DOHH2 (cell line): ENCODE measurements around the gene OR8G5.

Source experiments
- H3F3A ChIP-seq: fragments of 200-600 bp; sonication (generic), shearing (Covaris generic); 2 replicates; pipeline ENCODE4 v1.6.0; 2016; ENCODE audit warnings: antibody characterized with exemption, mild to moderate bottlenecking; ENCODE audit not compliant: control insufficient read depth, insufficient read depth
- H3K27ac ChIP-seq: fragments of 200-600 bp; sonication (generic); 2 replicates; pipeline ENCODE4 v1.5.1; 2014; ENCODE audit warnings: low read depth, mild to moderate bottlenecking, low read length, moderate library complexity
- H3K27me3 ChIP-seq: fragments of 200-600 bp; sonication (generic); 2 replicates; pipeline ENCODE4 v1.6.1; 2014; ENCODE audit warnings: mild to moderate bottlenecking, low read length, mixed read lengths; ENCODE audit not compliant: control insufficient read depth
- H3K36me3 ChIP-seq: fragments of 200-600 bp; sonication (generic); 2 replicates; pipeline ENCODE4 v1.6.1; 2014; ENCODE audit warnings: mild to moderate bottlenecking, low read length, moderate library complexity, mixed read lengths; ENCODE audit not compliant: control insufficient read depth
- H3K4me1 ChIP-seq: fragments of 200-600 bp; sonication (generic); 2 replicates; pipeline ENCODE4 v1.6.1; 2014; ENCODE audit warnings: mild to moderate bottlenecking, low read length, mixed read lengths; ENCODE audit not compliant: control insufficient read depth
- H3K4me2 ChIP-seq: fragments of 200-600 bp; sonication (generic); 2 replicates; pipeline ENCODE4 v1.6.0; 2014; ENCODE audit warnings: mild to moderate bottlenecking, low read length, moderate library complexity
- H3K4me3 ChIP-seq: fragments of 200-600 bp; sonication (generic); 2 replicates; pipeline ENCODE4 v1.5.1; 2014; ENCODE audit warnings: mild to moderate bottlenecking, low read length, mixed read lengths
- H3K79me2 ChIP-seq: fragments of 200-600 bp; sonication (generic); 2 replicates; pipeline ENCODE4 v1.6.1; 2014; ENCODE audit warnings: mild to moderate bottlenecking, low read length, mixed read lengths; ENCODE audit not compliant: control insufficient read depth
- H3K9me2 ChIP-seq: fragments of 200-600 bp; sonication (generic); replicated peaks from 2 replicates; pipeline ENCODE4 v1.6.1; 2014; ENCODE audit warnings: mild to moderate bottlenecking, low read length, mixed read lengths; ENCODE audit not compliant: control insufficient read depth
- H3K9me3 ChIP-seq: fragments of 200-600 bp; sonication (generic); 2 replicates; pipeline ENCODE4 v1.6.1; 2014; ENCODE audit warnings: antibody characterized with exemption, low read length, mixed read lengths; ENCODE audit not compliant: control insufficient read depth, insufficient read depth
- H4K20me1 ChIP-seq: fragments of 200-600 bp; sonication (generic); 2 replicates; pipeline ENCODE4 v1.6.0; 2014; ENCODE audit warnings: low read depth, mild to moderate bottlenecking, antibody characterized with exemption, low read length, moderate library complexity; ENCODE audit not compliant: control insufficient read depth, insufficient read depth
- CTCF ChIP-seq: fragments of 200-600 bp; sonication (generic); IDR thresholded peaks from one replicate; pipeline ENCODE4 v1.5.1; 2014; ENCODE audit warnings: antibody characterized with exemption, mild to moderate bottlenecking, low read depth, low read length; ENCODE audit not compliant: poor library complexity, severe bottlenecking
- EZH2phosphoT487 ChIP-seq: fragments of 200-600 bp; sonication (generic); IDR thresholded peaks from 2 replicates; pipeline ENCODE4 v1.6.1; 2017; ENCODE audit warnings: borderline replicate concordance, mild to moderate bottlenecking, antibody characterized with exemption, low read length, moderate library complexity, mixed read lengths

Gene OR8G5

GRCh38 chr11:124302347-124303125 lies 46.4 kb downstream of the OR8G5 start:
- Histone ChIP-seq H3F3A (no peaks in the 10 kb centered on the region), H3K27me3 (peaks cover 6% of the 10 kb centered on the region; the same call in 1 of the 2 replicates), H3K9me2 (no peaks in the 10 kb centered on the region), H3K27ac (no peak overlapping the region), H3K4me3 (no peak overlapping the region), H3K36me3 (no peaks in the 10 kb centered on the region), H3K4me1 (no peaks in the 10 kb centered on the region), H3K4me2 (no peak overlapping the region), H4K20me1 (no peaks in the 10 kb centered on the region), H3K79me2 (no peaks in the 10 kb centered on the region), H3K9me3 (no peaks in the 10 kb centered on the region)
- TF ChIP-seq CTCF (no peak), EZH2phosphoT487 (no peak)

GRCh38 chr11:124307093-124307492 lies 50.9 kb downstream of the OR8G5 start:
- no peaks in the 10 kb centered on the region for H4K20me1 ChIP-seq
- no peaks in the 10 kb centered on the region for H3K79me2 ChIP-seq
- H3K9me3 ChIP-seq, result no peaks in the 10 kb centered on the region
- peaks cover 8% of the 10 kb centered on the region; the same call in 1 of the 2 replicates for H3K27me3 ChIP-seq
- no peaks in the 10 kb centered on the region for H3K9me2 ChIP-seq
- no peak for TF ChIP-seq CTCF
- TF ChIP-seq EZH2phosphoT487, result no peak
- H3K4me1 ChIP-seq, result no peaks in the 10 kb centered on the region
- H3K4me2 ChIP-seq, result no peak overlapping the region
- no peak overlapping the region for H3K4me3 ChIP-seq
- no peak overlapping the region for H3K27ac ChIP-seq
- H3K36me3 ChIP-seq, result no peaks in the 10 kb centered on the region
- no peaks in the 10 kb centered on the region for H3F3A ChIP-seq

GRCh38 chr11:124310721-124311120 lies 54.5 kb downstream of the OR8G5 start:
- Histone ChIP-seq H3K4me3 (no peak overlapping the region), H3K4me2 (no peak overlapping the region), H4K20me1 (no peaks in the 10 kb centered on the region), H3K9me2 (no peaks in the 10 kb centered on the region), H3K27me3 (peaks cover 8% of the 10 kb centered on the region; the same call in 1 of the 2 replicates), H3K36me3 (no peaks in the 10 kb centered on the region), H3F3A (no peaks in the 10 kb centered on the region), H3K4me1 (no peaks in the 10 kb centered on the region), H3K9me3 (no peaks in the 10 kb centered on the region), H3K27ac (no peak overlapping the region), H3K79me2 (no peaks in the 10 kb centered on the region)
- TF ChIP-seq EZH2phosphoT487, result no peak
- no peak for TF ChIP-seq CTCF
